Measurements from ENCODE around the gene GULP1.

GRCh38 chr2:188243381-188243780 lies 48.3 kb upstream of the GULP1 start:
- TF ChIP-seq CTCF (IDR thresholded peaks at IDR 0.05) = no peak
- TF ChIP-seq POLR2A (IDR thresholded peaks at IDR 0.05) = no peak
